ENCODE results near the gene POLE2.
"Not testable (repeated sequence)": the region's sequence is repeated elsewhere in the genome, so short reads cannot be mapped to it uniquely, and the experiment has no call there.

POLE2 gene

GRCh38 chr14:49659526-49660455, 28.2 kb downstream of the POLE2 start:
- DNase-seq (ENCODE audit: low read depth): no peak

- DNase-seq (ENCODE audit: low read depth): not testable (repeated sequence)
Observed at GRCh38 chr14:49657500-49657899, 30.5 kb downstream of the POLE2 start.

- DNase-seq (ENCODE audit: low read depth): no peak
Observed at GRCh38 chr14:49654511-49654910, 33.5 kb downstream of the POLE2 start.

- DNase-seq (ENCODE audit: low read depth): no peak
Observed at GRCh38 chr14:49653508-49653907, 34.5 kb downstream of the POLE2 start.

GRCh38 chr14:49642163-49642562, 45.9 kb downstream of the POLE2 start:
- no peak for DNase-seq (ENCODE audit: low read depth)

- no peak for DNase-seq (ENCODE audit: low read depth)
Observed at GRCh38 chr14:49641697-49642129, 46.3 kb downstream of the POLE2 start.

- no peak for DNase-seq (ENCODE audit: low read depth)
Observed at GRCh38 chr14:49640540-49641417, 47.2 kb downstream of the POLE2 start.

- DNase-seq (ENCODE audit: low read depth): no peak
Observed at GRCh38 chr14:49637534-49638078, 50.4 kb downstream of the POLE2 start.

- DNase-seq (ENCODE audit: low read depth): no peak
Observed at GRCh38 chr14:49636866-49637265, 51.1 kb downstream of the POLE2 start.

GRCh38 chr14:49634547-49635334, 53.3 kb downstream of the POLE2 start, which contains the start of gene DNAAF2:
Gene DNAAF2, minus strand, starts transcription at chr14:49635244. Its CDS starts 95 bp downstream, at chr14:49635149.
- no peak for DNase-seq (ENCODE audit: low read depth)

GRCh38 chr14:49633640-49634546, 54.1 kb downstream of the POLE2 start:
- peak; percentile 54 for DNase-seq (ENCODE audit: low read depth)

GRCh38 chr14:49623941-49624839, 63.8 kb downstream of the POLE2 start:
- DNase-seq (ENCODE audit: low read depth): no peak

GRCh38 chr14:49623387-49623786, 64.6 kb downstream of the POLE2 start:
- DNase-seq (ENCODE audit: low read depth): no peak

- no peak for DNase-seq (ENCODE audit: low read depth)
Observed at GRCh38 chr14:49622022-49622607, 65.9 kb downstream of the POLE2 start.

- DNase-seq (ENCODE audit: low read depth): no peak
Observed at GRCh38 chr14:49621114-49621881, 66.7 kb downstream of the POLE2 start.

GRCh38 chr14:49620182-49621113, 67.6 kb downstream of the POLE2 start, which contains the start of the genes MGAT2 and RPL36AL:
Gene MGAT2, plus strand, starts transcription at chr14:49620799. Its CDS starts 470 bp downstream, at chr14:49621269.
Gene RPL36AL, minus strand, starts transcription at chr14:49620626. Its CDS starts 1,522 bp downstream, at chr14:49619104.
- DNase-seq (ENCODE audit: low read depth): peak; percentile 93

GRCh38 chr14:49619730-49620129, 68.3 kb downstream of the POLE2 start:
- DNase-seq (ENCODE audit: low read depth): no peak

All from GM04503 (cell line).